SK-N-SH treated with all-trans-retinoic acid at 6 μM for 48 hours (cell line): ENCODE results near the gene RGL4.

Experiments
- ATAC-seq: fragments of 200-7000 bp; cut with Tn5 transposase; 3 replicates; pipeline ENCODE4 v1.9.1; 2020; ENCODE audit warnings: mild to moderate bottlenecking, moderate library complexity
- ARNTL ChIP-seq: fragments of 450-650 bp; formaldehyde crosslinking; IDR thresholded peaks from 2 replicates; pipeline ENCODE4 v1.5.0; 2020; ENCODE audit warnings: low read depth, mild to moderate bottlenecking, moderate library complexity, borderline replicate concordance
- BACH2 ChIP-seq: fragments of 250-450 bp; sonication (Bioruptor Pico); IDR thresholded peaks from 2 replicates; pipeline ENCODE4 v1.9.0; 2021; ENCODE audit warnings: mild to moderate bottlenecking, borderline replicate concordance
- CSDC2 ChIP-seq: fragments of 250-450 bp; sonication (Bioruptor Pico); IDR thresholded peaks from 2 replicates; pipeline ENCODE4 v1.5.0; 2020; ENCODE audit warnings: mild to moderate bottlenecking, moderate library complexity
- ESRRG ChIP-seq: fragments of 250-450 bp; sonication (Bioruptor Pico); IDR thresholded peaks from 2 replicates; pipeline ENCODE4 v1.6.1; 2021; ENCODE audit warnings: mild to moderate bottlenecking
- ISL1 ChIP-seq: fragments of 250-450 bp; sonication (Bioruptor Pico); IDR thresholded peaks from 2 replicates; pipeline ENCODE4 v2.1.2; 2022; ENCODE audit warnings: mild to moderate bottlenecking, moderate library complexity
- OSR1 ChIP-seq: fragments of 250-450 bp; sonication (Bioruptor Pico); IDR thresholded peaks from 2 replicates; pipeline ENCODE4 v1.8.0; 2022; ENCODE audit warnings: moderate library complexity, mild to moderate bottlenecking, inconsistent platforms
- PPARA ChIP-seq: fragments of 250-450 bp; sonication (Bioruptor Pico); IDR thresholded peaks from 2 replicates; pipeline ENCODE4 v1.5.0; 2020; ENCODE audit warnings: mild to moderate bottlenecking, borderline replicate concordance
- SNAI2 ChIP-seq: fragments of 250-450 bp; sonication (Bioruptor Pico); IDR thresholded peaks from 2 replicates; pipeline ENCODE4 v1.5.0; 2020; ENCODE audit warnings: mild to moderate bottlenecking, moderate library complexity
- TCF4 ChIP-seq: fragments of 250-450 bp; sonication (Bioruptor Pico); IDR thresholded peaks from 2 replicates; pipeline ENCODE4 v1.8.0; 2021; ENCODE audit warnings: mild to moderate bottlenecking, moderate library complexity, borderline replicate concordance
- TOX ChIP-seq: fragments of 250-450 bp; sonication (Bioruptor Pico); IDR thresholded peaks from 2 replicates; pipeline ENCODE4 v1.8.0; 2021; ENCODE audit warnings: mild to moderate bottlenecking, moderate library complexity, borderline replicate concordance
- ZC3H10 ChIP-seq: fragments of 250-450 bp; sonication (Bioruptor Pico); IDR thresholded peaks from 2 replicates; pipeline ENCODE4 v1.5.1; 2021; ENCODE audit warnings: mild to moderate bottlenecking, moderate library complexity
- ZFP3 ChIP-seq: fragments of 250-450 bp; sonication (Bioruptor Pico); IDR thresholded peaks from 2 replicates; pipeline ENCODE4 v1.5.0; 2020; ENCODE audit warnings: mild to moderate bottlenecking, moderate library complexity
- ZFP30 ChIP-seq: fragments of 450-650 bp; formaldehyde crosslinking; IDR thresholded peaks from 2 replicates; pipeline ENCODE4 v1.5.0; 2022; ENCODE audit warnings: mild to moderate bottlenecking, moderate library complexity
- ZNF565 ChIP-seq: fragments of 450-650 bp; formaldehyde crosslinking; conservative IDR thresholded peaks from 2 replicates; pipeline ENCODE4 v1.5.0; 2020; ENCODE audit warnings: low read depth, mild to moderate bottlenecking, moderate library complexity
- ZNF70 ChIP-seq: fragments of 450-650 bp; formaldehyde crosslinking; IDR thresholded peaks from 2 replicates; pipeline ENCODE4 v1.5.0; 2020; ENCODE audit warnings: mild to moderate bottlenecking, moderate library complexity
- ZNF8 ChIP-seq: fragments of 450-650 bp; formaldehyde crosslinking; IDR thresholded peaks from 2 replicates; pipeline ENCODE4 v1.5.0; 2020; ENCODE audit warnings: mild to moderate bottlenecking, moderate library complexity
- TF ChIP-seq, protein P1 (sequence below): fragments of 250-450 bp; sonication (Bioruptor Pico); IDR thresholded peaks from 2 replicates; pipeline ENCODE4 v1.5.0; 2020; ENCODE audit warnings: mild to moderate bottlenecking, moderate library complexity
- TF ChIP-seq, protein P2 (sequence below): fragments of 250-450 bp; sonication (Bioruptor Pico); IDR thresholded peaks from 2 replicates; pipeline ENCODE4 v1.5.1; 2021; ENCODE audit warnings: mild to moderate bottlenecking, moderate library complexity
- TF ChIP-seq, protein P3 (sequence below): fragments of 250-450 bp; sonication (Bioruptor Pico); IDR thresholded peaks from 2 replicates; pipeline ENCODE4 v1.5.1; 2020; ENCODE audit warnings: low read depth, mild to moderate bottlenecking, moderate library complexity
- TF ChIP-seq, protein P4 (sequence below): fragments of 250-450 bp; sonication (Bioruptor Pico); IDR thresholded peaks from 2 replicates; pipeline ENCODE4 v1.8.0; 2020; ENCODE audit warnings: mild to moderate bottlenecking, moderate library complexity, borderline replicate concordance

The RGL4 gene

DNA sequence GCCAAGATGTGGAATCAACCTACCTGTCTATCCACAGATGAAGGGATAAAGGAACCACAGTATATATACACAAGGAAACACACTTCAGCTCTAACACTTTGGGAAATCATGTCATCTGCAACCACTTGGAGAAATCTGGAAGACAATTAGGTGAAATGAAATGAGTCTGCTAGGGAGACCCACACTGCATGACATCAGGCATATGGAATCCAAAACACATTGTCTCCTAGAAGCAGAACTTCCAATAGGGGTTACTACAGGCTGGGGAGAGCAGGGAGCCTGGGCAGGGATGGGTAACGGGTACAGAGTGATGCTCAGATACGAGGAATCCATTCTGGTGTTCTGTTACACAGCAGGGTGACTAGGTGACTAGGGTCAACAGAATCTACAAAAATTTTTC lies 18.3 kb downstream of the RGL4 start (continued):
- TF ChIP-seq, protein P1, sequence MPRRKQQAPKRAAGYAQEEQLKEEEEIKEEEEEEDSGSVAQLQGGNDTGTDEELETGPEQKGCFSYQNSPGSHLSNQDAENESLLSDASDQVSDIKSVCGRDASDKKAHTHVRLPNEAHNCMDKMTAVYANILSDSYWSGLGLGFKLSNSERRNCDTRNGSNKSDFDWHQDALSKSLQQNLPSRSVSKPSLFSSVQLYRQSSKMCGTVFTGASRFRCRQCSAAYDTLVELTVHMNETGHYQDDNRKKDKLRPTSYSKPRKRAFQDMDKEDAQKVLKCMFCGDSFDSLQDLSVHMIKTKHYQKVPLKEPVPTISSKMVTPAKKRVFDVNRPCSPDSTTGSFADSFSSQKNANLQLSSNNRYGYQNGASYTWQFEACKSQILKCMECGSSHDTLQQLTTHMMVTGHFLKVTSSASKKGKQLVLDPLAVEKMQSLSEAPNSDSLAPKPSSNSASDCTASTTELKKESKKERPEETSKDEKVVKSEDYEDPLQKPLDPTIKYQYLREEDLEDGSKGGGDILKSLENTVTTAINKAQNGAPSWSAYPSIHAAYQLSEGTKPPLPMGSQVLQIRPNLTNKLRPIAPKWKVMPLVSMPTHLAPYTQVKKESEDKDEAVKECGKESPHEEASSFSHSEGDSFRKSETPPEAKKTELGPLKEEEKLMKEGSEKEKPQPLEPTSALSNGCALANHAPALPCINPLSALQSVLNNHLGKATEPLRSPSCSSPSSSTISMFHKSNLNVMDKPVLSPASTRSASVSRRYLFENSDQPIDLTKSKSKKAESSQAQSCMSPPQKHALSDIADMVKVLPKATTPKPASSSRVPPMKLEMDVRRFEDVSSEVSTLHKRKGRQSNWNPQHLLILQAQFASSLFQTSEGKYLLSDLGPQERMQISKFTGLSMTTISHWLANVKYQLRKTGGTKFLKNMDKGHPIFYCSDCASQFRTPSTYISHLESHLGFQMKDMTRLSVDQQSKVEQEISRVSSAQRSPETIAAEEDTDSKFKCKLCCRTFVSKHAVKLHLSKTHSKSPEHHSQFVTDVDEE (CRISPR knock-in tag): no peak
- TF ChIP-seq BACH2 (CRISPR knock-in tag) (no peak), ARNTL (CRISPR knock-in tag) (no peak)

DNA sequence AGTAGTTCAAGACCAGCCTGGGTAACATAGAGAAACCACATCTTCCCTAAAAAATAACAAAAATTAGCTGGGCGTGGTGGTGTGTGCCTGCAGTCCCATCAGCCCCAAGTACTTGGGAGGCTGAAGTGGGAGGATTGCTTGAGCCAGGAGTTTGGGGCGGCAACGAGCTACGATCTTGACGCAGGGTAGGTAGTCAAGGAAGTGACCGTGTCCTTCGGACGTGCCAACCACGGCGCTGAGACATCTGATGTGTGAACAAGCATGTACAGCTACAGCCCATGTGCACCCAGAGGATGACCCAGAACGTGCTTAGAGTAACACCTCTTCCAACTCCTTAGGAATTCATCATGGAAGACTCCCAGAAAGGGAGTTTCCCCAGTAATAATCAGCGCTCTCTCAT lies 21.4 kb downstream of the RGL4 start:
- TF ChIP-seq BACH2 (CRISPR knock-in tag): no peak
- ATAC-seq: no peak

DNA sequence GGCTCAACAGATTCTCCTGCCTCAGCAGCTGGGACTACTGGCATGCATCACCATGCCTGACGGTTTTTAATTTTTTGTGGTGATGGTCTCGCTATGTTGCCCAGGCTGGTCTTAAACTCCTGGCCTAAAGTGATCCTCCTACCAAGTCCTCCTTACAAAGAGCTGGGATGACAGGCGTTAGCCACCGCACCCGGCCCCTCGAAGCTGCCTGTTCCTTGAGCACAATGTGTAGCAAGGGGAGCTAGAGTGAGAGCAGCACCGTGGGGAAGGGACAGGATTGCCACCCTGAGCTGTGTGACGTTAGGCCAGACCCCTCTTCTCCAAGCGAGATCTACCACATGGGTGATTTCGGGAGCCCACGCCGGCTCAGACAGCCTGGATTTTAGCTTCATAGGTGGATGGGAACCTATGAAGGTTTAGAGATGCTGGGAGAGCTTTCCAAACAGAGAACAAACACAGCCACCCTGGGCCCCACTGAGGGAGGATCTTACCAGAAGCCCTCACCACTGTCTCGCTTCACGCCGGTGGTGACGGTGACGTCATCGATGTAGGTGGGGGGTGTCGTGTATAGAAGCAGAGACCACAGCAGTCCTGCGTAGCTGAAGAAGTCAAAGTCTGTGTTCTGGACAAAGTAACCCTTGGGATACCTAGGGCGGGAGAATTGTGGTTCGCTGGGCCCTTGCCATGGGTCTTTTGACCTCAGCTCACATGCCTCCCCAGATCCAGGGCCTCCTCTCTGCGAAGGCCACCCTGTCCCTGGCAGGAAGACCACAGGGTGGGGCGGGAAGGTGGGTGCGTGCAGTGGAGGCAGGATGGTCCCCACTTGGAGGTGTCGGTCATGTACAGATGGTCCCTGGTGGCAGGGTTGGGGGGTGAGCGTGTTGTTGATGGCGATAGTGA lies 23.1 kb downstream of the RGL4 start:
- ATAC-seq: no peak
- TF ChIP-seq ZNF565 (CRISPR knock-in tag): no peak
- no peak for TF ChIP-seq ARNTL (CRISPR knock-in tag)
- TF ChIP-seq ZNF8 (CRISPR knock-in tag): no peak
- TF ChIP-seq ZFP3 (CRISPR knock-in tag): no peak
- TF ChIP-seq TOX (CRISPR knock-in tag): no peak
- TF ChIP-seq BACH2 (CRISPR knock-in tag): no peak
- no peak for TF ChIP-seq ZNF70 (CRISPR knock-in tag)
- TF ChIP-seq TCF4 (CRISPR knock-in tag): no peak
- TF ChIP-seq, protein P2, sequence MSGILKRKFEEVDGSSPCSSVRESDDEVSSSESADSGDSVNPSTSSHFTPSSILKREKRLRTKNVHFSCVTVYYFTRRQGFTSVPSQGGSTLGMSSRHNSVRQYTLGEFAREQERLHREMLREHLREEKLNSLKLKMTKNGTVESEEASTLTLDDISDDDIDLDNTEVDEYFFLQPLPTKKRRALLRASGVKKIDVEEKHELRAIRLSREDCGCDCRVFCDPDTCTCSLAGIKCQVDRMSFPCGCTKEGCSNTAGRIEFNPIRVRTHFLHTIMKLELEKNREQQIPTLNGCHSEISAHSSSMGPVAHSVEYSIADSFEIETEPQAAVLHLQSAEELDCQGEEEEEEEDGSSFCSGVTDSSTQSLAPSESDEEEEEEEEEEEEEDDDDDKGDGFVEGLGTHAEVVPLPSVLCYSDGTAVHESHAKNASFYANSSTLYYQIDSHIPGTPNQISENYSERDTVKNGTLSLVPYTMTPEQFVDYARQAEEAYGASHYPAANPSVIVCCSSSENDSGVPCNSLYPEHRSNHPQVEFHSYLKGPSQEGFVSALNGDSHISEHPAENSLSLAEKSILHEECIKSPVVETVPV: no peak
- no peak for TF ChIP-seq ESRRG (CRISPR knock-in tag)
- no peak for TF ChIP-seq SNAI2
- no peak for TF ChIP-seq ZFP30
- TF ChIP-seq OSR1 (CRISPR knock-in tag): no peak
- no peak for TF ChIP-seq CSDC2 (CRISPR knock-in tag)
- TF ChIP-seq, protein P1 (CRISPR knock-in tag): no peak
- no peak for TF ChIP-seq ISL1 (CRISPR knock-in tag)
- TF ChIP-seq PPARA (CRISPR knock-in tag): no peak
- TF ChIP-seq, protein P3, sequence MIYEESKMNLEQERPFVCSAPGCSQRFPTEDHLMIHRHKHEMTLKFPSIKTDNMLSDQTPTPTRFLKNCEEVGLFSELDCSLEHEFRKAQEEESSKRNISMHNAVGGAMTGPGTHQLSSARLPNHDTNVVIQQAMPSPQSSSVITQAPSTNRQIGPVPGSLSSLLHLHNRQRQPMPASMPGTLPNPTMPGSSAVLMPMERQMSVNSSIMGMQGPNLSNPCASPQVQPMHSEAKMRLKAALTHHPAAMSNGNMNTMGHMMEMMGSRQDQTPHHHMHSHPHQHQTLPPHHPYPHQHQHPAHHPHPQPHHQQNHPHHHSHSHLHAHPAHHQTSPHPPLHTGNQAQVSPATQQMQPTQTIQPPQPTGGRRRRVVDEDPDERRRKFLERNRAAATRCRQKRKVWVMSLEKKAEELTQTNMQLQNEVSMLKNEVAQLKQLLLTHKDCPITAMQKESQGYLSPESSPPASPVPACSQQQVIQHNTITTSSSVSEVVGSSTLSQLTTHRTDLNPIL: no peak
- TF ChIP-seq ZC3H10 (CRISPR knock-in tag): no peak
- TF ChIP-seq, protein P4, sequence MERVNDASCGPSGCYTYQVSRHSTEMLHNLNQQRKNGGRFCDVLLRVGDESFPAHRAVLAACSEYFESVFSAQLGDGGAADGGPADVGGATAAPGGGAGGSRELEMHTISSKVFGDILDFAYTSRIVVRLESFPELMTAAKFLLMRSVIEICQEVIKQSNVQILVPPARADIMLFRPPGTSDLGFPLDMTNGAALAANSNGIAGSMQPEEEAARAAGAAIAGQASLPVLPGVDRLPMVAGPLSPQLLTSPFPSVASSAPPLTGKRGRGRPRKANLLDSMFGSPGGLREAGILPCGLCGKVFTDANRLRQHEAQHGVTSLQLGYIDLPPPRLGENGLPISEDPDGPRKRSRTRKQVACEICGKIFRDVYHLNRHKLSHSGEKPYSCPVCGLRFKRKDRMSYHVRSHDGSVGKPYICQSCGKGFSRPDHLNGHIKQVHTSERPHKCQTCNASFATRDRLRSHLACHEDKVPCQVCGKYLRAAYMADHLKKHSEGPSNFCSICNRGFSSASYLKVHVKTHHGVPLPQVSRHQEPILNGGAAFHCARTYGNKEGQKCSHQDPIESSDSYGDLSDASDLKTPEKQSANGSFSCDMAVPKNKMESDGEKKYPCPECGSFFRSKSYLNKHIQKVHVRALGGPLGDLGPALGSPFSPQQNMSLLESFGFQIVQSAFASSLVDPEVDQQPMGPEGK (CRISPR knock-in tag): no peak
